ENCODE results near the gene ITGAD. TPM values are rescaled to one million over a fixed set of nuclear protein-coding genes. Genes with fewer than 3 reads are reported as not detected.

Gene ITGAD
- total RNA-seq, 1 experiment from 2014 or later = not detected

- no peak for TF ChIP-seq HMGA2 (CRISPR knock-in tag; IDR thresholded peaks at IDR 0.05)
Observed at GRCh38 chr16:31458073-31458843, 65.1 kb downstream of the ITGAD start (continued).

GRCh38 chr16:31458844-31459686 is 65.9 kb downstream of the ITGAD start, which contains the start of gene ARMC5:
Gene ARMC5 (plus strand): TSS chr16:31459501. CDS start chr16:31459525, 24 bp downstream.
- H3K27me3 Mint-ChIP-seq (ENCODE audit: low read depth) = no peaks in the 10 kb centered on the region
- POLR2A ChIA-PET = interaction anchor here (0.7 to 3.4 kb wide), 7 partner anchors 13 to 476 kb away, joined by 3 to 13 read pairs (median 6); partner anchors contain the start of genes TGFB1I1 and ZNF843
- TF ChIP-seq AFF4 (CRISPR knock-in tag; IDR thresholded peaks at IDR 0.05; ENCODE audit: borderline replicate concordance) (no peak), USF1 (CRISPR knock-in tag; IDR thresholded peaks at IDR 0.05) (0 out of 2 replicates have a peak, but pooled peaks have one; percentile 17), E2F5 (CRISPR knock-in tag; IDR thresholded peaks at IDR 0.05) (peak; percentile 76; the same call in 1 of the 2 replicates), ZMAT4 (CRISPR knock-in tag; IDR thresholded peaks at IDR 0.05) (no peak), ZNF232 (CRISPR knock-in tag; IDR thresholded peaks at IDR 0.05) (0 out of 2 replicates have a peak, but pooled peaks have one; percentile 38), ELF4 (CRISPR knock-in tag; IDR thresholded peaks at IDR 0.05; ENCODE audit: low read depth) (no peak), NFE2L1 (CRISPR knock-in tag; IDR thresholded peaks at IDR 0.05) (peak; percentile 81), GABPB1 (CRISPR knock-in tag; IDR thresholded peaks at IDR 0.05) (peak; percentile 97), SMAD3 (CRISPR knock-in tag; IDR thresholded peaks at IDR 0.05; ENCODE audit: borderline replicate concordance) (0 out of 2 replicates have a peak, but pooled peaks have one; percentile 52), NR1H2 (CRISPR knock-in tag; IDR thresholded peaks at IDR 0.05) (no peak), STAT6 (CRISPR knock-in tag; conservative IDR thresholded peaks at IDR 0.05; ENCODE audit: low read depth) (no peak), FOXP1 (CRISPR knock-in tag; IDR thresholded peaks at IDR 0.05; ENCODE audit: borderline replicate concordance) (peak; percentile 80), ERG (CRISPR knock-in tag; IDR thresholded peaks at IDR 0.05) (no peak), ZBTB43 (CRISPR knock-in tag; IDR thresholded peaks at IDR 0.05) (peak; percentile 91), USF2 (CRISPR knock-in tag; IDR thresholded peaks at IDR 0.05) (peak; percentile 62), CTCF (IDR thresholded peaks at IDR 0.05) (no peak)

More at GRCh38 chr16:31458844-31459686, 65.9 kb downstream of the ITGAD start, which contains the start of gene ARMC5:
- Mint-ChIP-seq H3K9me3 (no peaks in the 10 kb centered on the region), H3K36me3 (peaks cover 8% of the 10 kb centered on the region; the same call in 1 of the 2 replicates), H3K27ac (peak within 1 kb of the TSS; percentile 93), H3K4me1 (peaks cover 29% of the 10 kb centered on the region), H3K4me3 (peak within 1 kb of the TSS; percentile 88)
- CTCF ChIA-PET = interaction anchor here (0.5 to 12.2 kb wide), 24 partner anchors 8 to 474 kb away, joined by 3 to 221 read pairs (median 7); partner anchors contain the start of genes HSD3B7, PYDC1, SLC5A2 and TGFB1I1
- DNase-seq (ENCODE audit: low spot score) (peak; percentile 97), ATAC-seq (peak; percentile 77)
